Bronchial epithelial cell (primary cell): ENCODE measurements around the gene ARID2. TPM values are rescaled to one million over a fixed set of nuclear protein-coding genes. Genes with fewer than 3 reads are reported as not detected.

Experiments
- DNase-seq: peaks from one replicate; pipeline ENCODE4 v3.0.0-alpha.2; 2010; ENCODE audit warnings: low read depth
- FAIRE-seq: peaks from 2 replicates; lab custom pipeline; 2011; peaks lifted over from hg19 to GRCh38; lab: Jason Lieb, UNC
- H3K27me3 ChIP-seq: 2 replicates; pipeline ENCODE4 v1.5.1; 2011; ENCODE audit warnings: low read length; ENCODE audit not compliant: control insufficient read depth, insufficient read depth
- H3K36me3 ChIP-seq: 2 replicates; pipeline ENCODE4 v1.5.1; 2011; ENCODE audit warnings: low read length; ENCODE audit not compliant: control insufficient read depth, insufficient read depth
- H3K4me3 ChIP-seq: 2 replicates; pipeline ENCODE4 v1.5.1; 2011; ENCODE audit warnings: mild to moderate bottlenecking, low read depth, low read length, control low read depth
- total RNA-seq: library from RNA; depleted of rRNA; stranded (reverse); fragments of >200 nt; gene quantifications from 2 replicates; pipeline ENCODE4 v1.2.1, GENCODE V29; 2014
- TF ChIP-seq, protein P1 (sequence below): IDR thresholded peaks from 2 replicates; pipeline ENCODE4 v1.5.1; 2011; ENCODE audit warnings: mild to moderate bottlenecking, moderate library complexity, low read length, control low read depth, inconsistent platforms; ENCODE audit not compliant: insufficient read depth, severe bottlenecking

Gene ARID2
- total RNA-seq, 1 donor from 2014 or later = 14.2 TPM

GRCh38 chr12:45898094-45898493 is 168.6 kb downstream of the ARID2 start:
- Histone ChIP-seq H3K4me3 (no peak overlapping the region), H3K36me3 (peaks cover 8% of the 10 kb centered on the region), H3K27me3 (no peaks in the 10 kb centered on the region)
- TF ChIP-seq, protein P1, sequence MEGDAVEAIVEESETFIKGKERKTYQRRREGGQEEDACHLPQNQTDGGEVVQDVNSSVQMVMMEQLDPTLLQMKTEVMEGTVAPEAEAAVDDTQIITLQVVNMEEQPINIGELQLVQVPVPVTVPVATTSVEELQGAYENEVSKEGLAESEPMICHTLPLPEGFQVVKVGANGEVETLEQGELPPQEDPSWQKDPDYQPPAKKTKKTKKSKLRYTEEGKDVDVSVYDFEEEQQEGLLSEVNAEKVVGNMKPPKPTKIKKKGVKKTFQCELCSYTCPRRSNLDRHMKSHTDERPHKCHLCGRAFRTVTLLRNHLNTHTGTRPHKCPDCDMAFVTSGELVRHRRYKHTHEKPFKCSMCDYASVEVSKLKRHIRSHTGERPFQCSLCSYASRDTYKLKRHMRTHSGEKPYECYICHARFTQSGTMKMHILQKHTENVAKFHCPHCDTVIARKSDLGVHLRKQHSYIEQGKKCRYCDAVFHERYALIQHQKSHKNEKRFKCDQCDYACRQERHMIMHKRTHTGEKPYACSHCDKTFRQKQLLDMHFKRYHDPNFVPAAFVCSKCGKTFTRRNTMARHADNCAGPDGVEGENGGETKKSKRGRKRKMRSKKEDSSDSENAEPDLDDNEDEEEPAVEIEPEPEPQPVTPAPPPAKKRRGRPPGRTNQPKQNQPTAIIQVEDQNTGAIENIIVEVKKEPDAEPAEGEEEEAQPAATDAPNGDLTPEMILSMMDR = no peak
- FAIRE-seq (no peak), DNase-seq (no peak)

DNA sequence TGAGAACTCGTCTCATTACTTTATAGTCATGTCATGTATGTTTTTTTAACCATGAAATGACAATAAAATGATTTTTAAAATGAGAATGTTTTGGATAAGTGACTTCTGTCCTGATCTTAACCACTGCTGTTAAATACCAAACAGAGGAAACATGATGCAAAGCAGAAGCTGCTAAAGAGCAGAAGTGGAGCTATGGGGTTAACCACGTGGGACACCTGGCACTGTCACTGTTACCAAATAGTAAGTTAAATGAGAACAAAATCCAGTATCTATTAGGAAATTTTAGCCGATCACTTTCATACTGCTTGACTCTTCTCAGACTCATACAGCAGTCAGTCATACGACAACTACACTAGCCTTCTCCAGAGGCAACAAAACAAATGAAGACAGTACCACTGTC is 178.4 kb downstream of the ARID2 start:
- H3K4me3 ChIP-seq = no peak overlapping the region
- TF ChIP-seq, protein P1 = no peak
- DNase-seq = no peak
- peaks cover 3% of the 10 kb centered on the region for H3K36me3 ChIP-seq
- H3K27me3 ChIP-seq = no peaks in the 10 kb centered on the region
- no peak for FAIRE-seq

- H3K4me3 ChIP-seq = no peak overlapping the region
- no peaks in the 10 kb centered on the region for H3K27me3 ChIP-seq
- TF ChIP-seq, protein P1 = no peak
- peaks cover 3% of the 10 kb centered on the region for H3K36me3 ChIP-seq
- FAIRE-seq (no peak), DNase-seq (no peak)
Observed at GRCh38 chr12:45909041-45909713, 179.7 kb downstream of the ARID2 start.

DNA sequence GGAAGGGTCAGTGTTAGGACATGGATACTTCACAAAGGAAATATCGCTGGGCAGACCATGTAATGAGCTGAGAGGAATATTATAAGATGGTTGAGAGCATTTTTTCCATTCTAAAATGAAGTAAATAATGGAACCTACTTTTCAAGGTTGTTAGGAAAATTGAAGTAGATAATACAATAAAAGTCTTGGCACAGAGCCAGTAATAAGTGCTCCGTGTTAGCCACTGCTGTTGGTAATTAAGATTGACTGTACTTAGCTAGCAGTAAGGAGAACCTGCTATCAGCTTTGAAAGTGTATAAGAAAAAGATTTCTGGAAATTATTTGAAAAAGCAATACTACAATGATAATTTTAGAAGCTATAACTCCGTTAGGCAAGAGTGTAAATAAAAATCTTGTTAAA is 183.3 kb downstream of the ARID2 start:
- H3K4me3 ChIP-seq = no peak overlapping the region
- H3K36me3 ChIP-seq = peaks cover 3% of the 10 kb centered on the region
- H3K27me3 ChIP-seq = no peaks in the 10 kb centered on the region
- DNase-seq = no peak
- FAIRE-seq = no peak
- TF ChIP-seq, protein P1 = no peak

DNA sequence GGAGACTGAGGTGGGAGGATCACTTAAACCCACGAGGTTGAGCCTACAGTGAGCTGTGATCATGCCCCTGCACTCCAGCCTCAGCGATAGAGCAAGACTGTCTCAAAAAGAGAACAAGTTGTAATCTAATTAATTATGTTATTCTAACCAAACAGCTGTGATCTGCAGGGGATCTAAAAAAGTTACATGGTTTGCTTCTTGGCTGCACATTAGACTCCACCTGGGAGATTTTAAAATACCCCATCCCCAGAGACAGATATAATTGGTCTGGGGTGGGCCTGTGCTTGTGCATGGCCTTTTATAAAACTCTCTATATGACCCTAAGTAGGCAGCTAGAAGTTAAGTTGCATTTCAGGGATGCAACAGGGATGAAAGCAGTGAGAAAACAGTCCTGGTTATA is 184.1 kb downstream of the ARID2 start:
- TF ChIP-seq, protein P1 = no peak
- Histone ChIP-seq H3K36me3 (no peaks in the 10 kb centered on the region), H3K4me3 (no peak overlapping the region), H3K27me3 (no peaks in the 10 kb centered on the region)
- DNase-seq (no peak), FAIRE-seq (no peak)

GRCh38 chr12:45914090-45914489 is 184.6 kb downstream of the ARID2 start:
- DNase-seq (peak; percentile 72), FAIRE-seq (no peak)
- H3K4me3 ChIP-seq = no peak overlapping the region
- TF ChIP-seq, protein P1 = no peak
- H3K36me3 ChIP-seq = no peaks in the 10 kb centered on the region
- H3K27me3 ChIP-seq = no peaks in the 10 kb centered on the region
